Head of caudate nucleus (tissue), 42 donors: ENCODE measurements around the gene MFSD8.
A peak's percentile ranks its signal among the peaks of the same experiment; 100 is the strongest.
"Not testable (repeated sequence)": the region's sequence is repeated elsewhere in the genome, so short reads cannot be mapped to it uniquely, and the experiment has no call there.

Experiments used
- DNase-seq, 42 donors: peaks; one replicate each; pipeline versions ENCODE4 v3.0.0 to v3.0.0-alpha.2; 2020 to 2021; ENCODE audit warnings: mixed read lengths in 7 of 42
- intact Hi-C: fragments of 100-400 bp; cut with DNase I; formaldehyde crosslinking; loops from one replicate; pipeline ENCODE4 v1.15.0; 2022

Gene MFSD8, protein sequence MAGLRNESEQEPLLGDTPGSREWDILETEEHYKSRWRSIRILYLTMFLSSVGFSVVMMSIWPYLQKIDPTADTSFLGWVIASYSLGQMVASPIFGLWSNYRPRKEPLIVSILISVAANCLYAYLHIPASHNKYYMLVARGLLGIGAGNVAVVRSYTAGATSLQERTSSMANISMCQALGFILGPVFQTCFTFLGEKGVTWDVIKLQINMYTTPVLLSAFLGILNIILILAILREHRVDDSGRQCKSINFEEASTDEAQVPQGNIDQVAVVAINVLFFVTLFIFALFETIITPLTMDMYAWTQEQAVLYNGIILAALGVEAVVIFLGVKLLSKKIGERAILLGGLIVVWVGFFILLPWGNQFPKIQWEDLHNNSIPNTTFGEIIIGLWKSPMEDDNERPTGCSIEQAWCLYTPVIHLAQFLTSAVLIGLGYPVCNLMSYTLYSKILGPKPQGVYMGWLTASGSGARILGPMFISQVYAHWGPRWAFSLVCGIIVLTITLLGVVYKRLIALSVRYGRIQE

DNA sequence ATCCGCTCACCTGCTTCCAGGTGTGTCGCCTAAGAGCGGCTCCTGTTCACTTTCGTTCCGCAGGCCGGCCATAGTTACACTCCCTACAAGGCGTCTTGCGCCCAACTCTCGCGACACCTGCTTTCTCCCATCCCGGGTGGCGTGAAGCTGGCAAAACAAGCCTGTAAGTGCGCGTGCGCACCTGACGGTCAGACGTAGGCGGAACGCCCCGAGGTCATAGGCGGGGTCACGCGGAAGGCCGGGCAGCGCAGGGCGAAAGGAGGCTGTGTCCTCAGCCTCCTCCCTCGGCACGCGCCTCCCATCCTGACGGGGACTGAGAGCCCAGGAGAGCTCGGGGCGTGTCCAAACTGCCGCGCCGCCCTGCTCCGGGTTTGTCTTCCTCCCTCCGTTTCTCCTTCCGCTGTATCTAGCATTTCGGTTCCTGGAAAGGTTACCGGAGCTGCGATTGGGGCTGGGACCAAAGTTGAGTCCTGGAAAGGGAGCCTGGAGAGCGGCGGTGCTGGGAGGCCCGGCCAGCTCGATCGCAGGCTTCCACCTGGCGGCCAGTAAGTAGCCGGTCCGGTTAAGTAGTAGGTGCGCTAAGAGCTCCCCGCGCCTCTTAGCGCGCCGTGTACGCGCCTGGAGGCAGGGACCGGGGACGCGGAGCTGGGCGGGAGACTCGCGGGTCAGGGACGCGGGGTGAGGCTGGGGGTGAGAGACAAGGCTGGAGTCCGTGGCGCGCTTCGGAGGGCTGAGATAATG lies at the start of gene MFSD8, which contains the start of gene ABHD18:
Gene MFSD8 (minus strand): TSS at position 112 of the 741 bp plus-strand sequence. CDS start 40 bp downstream, at position 72.
Gene ABHD18 (plus strand): TSS at position 345 of the 741 bp plus-strand sequence. CDS start 17,550 bp downstream, outside the sequence.
- intact Hi-C loops, result no loop called here
- peak; percentile 86 to 98 (median 94) for DNase-seq

DNA sequence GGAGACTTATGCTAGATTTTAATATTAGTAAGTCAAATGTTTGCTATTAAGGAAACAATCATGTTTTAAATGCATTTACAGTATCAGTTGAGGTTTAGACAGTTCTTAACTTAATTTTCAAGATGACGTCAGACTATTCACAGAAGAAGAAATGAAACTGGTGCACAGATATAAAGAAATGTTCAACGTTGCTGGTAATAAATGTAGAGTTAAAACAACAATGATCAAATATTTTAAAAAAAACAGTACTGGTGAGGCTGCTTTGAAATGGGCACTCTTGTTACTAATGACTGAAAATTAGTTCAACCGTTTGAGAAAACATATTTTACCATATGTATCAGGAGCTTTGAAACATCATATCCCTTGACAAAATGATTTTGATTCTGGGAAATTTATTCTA lies 44.5 kb upstream of the MFSD8 start:
- intact Hi-C loops, result no loop called here
- no peak for DNase-seq

DNA sequence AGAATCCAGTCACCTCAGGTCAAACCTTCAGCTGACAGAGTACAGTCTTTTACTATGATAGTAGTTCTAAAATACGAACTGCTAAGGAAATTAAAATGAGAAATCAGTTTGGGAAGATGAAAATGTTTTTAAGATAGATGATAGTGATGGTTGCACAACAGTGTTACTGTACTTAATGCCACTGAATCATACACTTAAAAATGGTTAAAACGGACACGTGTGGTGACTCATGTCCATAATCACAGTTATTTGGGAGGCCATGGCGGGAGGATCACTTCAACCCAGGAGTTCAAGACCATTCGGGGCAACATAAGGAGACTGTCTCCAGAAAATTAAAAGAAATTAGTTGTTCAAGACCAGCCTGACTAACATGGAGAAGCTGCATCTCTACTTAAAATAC lies 41.6 kb upstream of the MFSD8 start:
- intact Hi-C loops, result no loop called here
- DNase-seq, result no peak

DNA sequence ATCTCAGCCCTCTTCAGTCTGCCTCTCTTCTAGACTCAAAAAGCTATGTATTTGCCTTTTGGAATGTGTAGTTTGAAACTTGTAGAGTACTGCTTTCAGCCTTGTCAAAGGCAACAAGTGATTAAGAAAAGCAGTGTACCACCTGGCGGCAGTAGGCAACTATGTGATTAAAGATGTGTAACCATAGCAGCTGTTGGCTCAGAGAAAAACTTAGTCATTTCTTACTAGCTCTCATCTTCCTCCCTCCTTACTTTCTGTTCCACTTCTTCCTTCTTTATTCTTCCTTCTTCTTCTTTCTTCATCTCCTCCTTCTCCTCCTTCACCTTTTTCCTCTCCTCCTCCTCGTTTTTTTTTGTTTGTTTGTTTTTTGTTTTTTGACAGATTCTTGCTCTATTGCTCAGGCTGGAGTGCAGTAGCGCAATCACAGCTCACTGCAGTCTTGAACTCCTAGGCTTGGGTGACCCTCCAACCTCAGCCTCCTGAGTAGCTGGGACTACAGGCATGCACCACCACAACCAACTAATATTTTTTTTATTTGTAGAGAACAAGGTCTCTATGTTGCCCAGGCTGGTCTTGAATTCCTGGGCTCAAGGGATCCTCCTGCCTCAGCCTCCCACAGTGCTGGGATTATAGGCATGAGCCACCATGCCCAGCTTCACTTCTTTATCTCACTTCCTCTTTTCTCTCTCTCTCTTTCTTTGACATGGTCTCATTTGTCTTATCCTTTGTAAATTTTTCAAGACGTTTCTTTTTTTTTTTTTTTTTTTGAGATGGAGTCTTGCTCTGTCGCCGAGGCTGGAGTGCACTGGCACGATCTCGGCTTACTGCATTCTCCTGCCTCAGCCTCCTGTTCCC lies 32.8 kb upstream of the MFSD8 start:
- intact Hi-C loops, result no loop called here
- peak in 25 of 42 donors; percentile 5 to 67 (median 29) for DNase-seq

DNA sequence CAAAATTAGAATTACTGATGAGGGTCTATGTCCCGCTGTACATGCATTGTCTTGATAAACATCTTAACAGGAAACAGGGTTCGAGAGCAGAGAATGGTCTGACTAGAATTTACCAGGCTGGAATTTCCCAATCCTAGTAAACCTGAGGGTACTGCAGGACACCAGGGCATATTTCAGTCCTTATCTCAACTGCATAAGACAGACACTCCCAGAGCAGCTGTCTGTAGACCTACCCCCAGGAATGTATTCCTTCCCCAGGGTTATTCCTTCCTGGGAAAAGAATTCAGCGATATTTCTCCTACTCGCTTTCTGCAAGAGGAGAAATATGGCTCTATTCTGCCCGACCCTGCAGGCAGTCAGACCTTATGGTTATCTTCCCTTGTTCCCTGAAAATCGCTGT lies 31.5 kb upstream of the MFSD8 start:
- DNase-seq, intact Hi-C loops: not testable (repeated sequence)

DNA sequence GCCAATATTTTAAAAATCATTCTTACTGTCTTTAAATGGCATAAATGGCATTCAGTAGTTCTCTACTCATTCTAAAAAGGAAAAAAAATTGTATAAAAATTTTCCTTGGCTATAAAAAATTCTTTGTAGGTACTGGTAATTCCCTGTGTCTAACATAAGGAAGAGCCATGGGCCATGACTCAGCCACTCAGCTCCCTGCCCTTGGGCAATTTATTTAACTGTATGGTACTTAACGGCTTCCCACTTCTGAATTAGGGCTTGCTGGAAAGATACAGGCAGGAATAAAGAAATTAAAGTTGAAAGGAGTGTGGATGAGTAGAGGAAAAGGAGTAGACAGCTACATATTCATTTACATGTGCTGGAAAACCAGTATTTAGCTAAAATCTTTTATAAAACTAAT lies 30.8 kb upstream of the MFSD8 start:
- intact Hi-C loops, result no loop called here
- DNase-seq, result no peak

DNA sequence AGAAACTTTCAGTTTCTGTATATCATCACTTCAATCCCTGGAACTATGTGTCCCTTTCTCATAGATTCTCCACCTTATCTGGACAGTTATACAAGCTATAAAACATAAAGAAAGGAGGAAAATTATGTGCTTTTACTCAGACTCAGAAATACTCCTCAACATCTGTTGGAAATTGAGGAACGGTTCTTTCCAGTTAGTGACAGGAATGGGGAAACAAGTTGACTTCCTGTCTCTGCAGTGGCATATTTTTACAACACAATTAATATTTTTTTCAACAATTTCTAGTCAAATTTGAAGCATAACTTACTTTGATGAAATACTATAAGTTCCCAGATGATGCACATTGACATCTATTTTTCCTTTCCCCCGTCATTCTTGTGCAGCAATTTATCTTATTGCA lies 28.2 kb upstream of the MFSD8 start:
- DNase-seq, result no peak
- intact Hi-C loops, result no loop called here

DNA sequence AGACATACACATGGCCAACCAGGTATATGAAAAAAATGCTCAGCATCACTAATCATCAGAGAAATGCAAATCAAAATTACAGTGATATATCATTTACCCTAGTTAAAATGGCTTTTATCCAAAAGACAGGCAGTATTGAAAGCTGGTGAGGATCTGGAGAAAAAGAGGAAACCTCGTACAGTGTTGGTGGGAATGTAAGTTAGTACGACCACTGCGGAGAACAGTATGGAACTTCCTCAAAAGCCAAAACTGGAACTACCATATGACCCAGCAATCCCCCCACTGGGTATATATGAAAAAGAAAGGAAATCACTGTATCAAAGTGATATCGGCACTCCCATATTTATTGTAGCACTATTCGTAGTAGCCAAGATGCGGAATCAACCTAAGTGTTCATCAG lies 23.7 kb upstream of the MFSD8 start:
- DNase-seq, result no peak
- intact Hi-C loops, result no loop called here

DNA sequence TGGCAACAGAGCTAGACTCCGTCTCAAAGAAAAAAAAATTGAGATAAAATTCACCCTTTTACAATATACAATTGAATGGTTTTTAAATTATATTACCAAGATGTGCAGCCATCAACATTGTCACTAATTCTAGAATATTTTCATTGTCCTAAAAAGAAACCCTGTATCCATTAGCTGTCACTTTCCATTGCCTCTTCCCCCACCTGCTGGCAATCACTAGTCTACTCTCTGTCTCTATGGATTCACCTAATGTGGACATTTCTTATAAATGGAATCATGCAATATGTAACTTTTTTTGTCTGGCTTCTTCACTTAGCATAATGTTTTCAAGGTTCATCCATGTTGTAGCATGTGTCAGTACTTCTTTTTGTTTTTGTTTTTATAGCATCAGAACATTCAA lies 21.0 kb upstream of the MFSD8 start:
- DNase-seq, result no peak
- intact Hi-C loops, result no loop called here

DNA sequence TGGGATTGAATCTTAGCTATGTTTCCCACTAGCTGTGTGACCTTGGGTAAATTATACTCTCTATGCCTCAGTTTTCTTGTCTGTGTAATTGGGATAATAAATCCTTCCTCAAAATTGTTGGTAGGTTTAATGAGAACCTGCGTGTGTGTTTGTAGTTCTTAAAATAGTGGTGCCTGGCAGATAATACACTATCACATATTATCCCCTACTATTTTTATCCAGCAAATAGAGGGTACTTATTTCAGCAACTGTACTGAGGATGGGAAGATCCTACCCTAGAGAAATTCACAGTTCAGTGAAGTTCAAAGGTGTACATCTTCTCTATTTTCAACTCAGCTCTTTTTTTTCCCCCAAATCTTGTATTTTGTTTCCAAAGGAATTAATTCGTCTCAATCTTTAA lies 17.5 kb upstream of the MFSD8 start:
- DNase-seq, result no peak
- intact Hi-C loops, result no loop called here

DNA sequence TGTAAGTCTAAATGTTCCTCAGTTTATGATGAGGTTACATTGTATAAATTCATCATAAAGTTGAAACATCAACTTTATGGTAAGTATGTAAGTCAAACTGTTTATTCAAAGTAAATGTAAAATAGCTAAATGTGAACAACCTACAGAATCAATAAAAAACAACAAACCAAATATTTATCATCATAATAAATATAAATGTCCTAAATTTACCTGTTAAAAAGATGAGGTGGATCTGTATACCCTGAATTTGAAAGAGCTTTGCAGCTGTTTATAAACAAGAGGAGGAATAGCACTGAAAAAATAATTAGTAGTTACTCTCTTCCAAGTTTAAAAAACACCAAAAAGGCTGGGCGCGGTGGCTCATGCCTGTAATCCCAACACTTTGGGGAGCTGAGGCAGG lies 14.0 kb upstream of the MFSD8 start:
- no peak for DNase-seq
- intact Hi-C loops, result no loop called here

DNA sequence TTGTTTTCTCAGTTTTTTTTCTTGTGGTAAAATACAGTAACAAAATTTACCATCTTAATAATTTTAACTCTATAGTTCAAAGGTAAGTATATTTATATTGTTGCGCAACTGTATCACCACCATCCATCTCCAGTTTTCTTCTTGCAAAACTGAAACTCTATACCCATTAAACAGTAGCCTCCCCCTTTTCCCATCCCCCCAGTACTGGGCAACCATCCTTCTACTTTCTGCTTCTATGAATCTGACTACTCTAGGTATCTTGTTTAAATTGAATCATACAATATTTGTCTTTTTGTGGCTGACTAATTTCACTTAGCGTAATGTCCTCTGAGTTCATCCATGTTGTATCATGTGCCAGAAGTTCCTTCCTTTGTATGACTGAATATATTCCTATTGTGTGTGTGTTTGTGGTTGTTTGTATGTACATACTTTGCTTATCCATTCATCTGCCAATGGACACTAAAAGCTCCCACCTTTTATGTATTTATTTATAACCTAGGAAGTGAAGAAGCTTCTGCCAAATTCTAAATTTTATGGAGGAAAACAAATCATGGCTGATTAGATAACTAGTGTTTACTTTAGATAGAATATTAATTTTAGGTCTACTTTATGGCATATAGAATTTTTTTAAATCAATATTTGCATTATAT lies 10.3 kb upstream of the MFSD8 start:
- no peak for DNase-seq
- intact Hi-C loops, result no loop called here

DNA sequence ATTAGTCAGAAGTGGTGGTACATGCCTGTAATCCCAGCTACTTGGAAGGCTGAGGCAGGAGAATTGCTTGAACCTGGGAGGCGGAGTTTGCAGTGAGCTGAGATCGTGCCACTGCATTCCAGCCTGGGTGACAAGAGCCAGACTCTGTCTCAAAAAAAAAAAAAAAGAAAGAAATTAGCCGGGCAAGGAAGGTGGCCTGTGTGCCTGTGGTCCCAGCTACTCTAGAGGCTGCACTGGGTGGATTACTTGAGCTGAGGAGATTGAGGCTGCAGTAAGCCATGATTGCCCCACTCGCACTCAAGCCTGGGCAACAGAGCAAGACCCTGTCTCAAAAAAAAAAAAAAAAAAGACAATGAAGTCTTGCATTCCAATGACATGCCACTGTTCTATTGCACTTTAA lies 6.0 kb upstream of the MFSD8 start:
- DNase-seq, intact Hi-C loops: not testable (repeated sequence)

DNA sequence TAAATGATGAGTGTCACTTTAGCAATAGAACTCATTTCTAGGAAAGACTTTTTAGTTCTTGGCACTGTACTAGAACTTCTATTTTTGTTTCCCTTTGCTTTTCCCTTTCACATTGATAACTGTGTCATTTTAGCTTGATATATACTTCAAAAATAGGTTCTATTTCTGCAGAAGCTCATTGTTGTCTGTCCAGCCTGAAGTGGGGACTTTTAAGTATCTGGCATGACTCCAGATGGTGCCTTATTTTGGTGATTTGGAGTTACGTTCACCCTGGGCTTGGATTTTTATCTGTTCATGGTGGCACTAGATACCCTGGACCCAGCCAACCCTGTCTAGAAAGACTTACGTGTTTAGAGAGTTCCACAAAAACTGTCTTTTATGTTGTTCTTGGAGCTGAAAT lies 3.6 kb upstream of the MFSD8 start:
- DNase-seq, result no peak
- intact Hi-C loops, result no loop called here

DNA sequence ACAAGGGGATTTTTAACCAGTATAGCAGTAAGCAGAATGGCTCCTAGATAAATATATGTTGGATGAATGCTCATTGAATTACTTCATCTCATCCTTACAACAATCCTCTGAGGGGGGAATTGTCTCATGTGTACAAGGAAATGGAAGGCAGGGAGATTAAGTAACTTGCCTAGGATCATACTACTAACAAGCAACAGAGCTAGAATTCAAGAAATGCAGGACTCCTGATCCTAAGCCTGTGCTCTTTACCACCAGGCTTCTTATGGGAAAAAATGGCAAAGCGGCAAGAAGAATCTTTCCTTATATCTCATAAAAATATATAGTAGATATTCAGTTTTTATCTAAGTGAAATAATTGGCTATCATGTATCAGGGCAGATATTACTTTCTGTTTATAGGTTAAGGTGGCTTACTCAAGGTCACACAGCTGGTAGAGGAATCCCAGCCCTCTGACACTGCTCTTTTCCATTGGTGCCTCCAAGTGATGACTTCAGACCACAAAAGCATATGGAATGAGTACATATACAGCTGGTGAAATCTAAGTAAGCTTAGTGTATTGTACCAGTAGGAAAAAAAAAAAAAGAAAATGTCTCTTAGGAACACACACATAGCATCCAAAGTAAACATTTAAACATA lies 2.3 kb upstream of the MFSD8 start:
- intact Hi-C loops, result no loop called here
- no peak for DNase-seq

DNA sequence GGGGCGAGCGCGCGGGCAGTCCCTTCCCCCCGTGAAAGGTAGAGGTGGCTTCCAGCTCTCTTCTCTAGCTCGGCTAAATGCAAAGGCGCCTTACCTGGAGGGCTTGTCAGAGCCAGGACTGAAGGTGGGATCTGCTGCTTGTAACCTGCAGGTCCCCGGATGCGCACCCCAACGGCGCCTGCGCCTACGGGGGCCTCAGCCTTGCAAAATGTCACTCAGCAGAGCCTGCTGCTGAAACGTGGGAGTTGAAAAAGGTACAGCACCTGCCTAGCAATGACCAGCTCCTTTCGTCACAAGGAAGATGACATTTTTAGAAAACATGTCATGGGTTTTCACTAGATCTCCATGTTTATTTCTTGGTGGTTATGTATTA lies 816 bp upstream of the MFSD8 start:
- intact Hi-C loops, result no loop called here
- DNase-seq, result peak; percentile 50 to 90 (median 82)

DNA sequence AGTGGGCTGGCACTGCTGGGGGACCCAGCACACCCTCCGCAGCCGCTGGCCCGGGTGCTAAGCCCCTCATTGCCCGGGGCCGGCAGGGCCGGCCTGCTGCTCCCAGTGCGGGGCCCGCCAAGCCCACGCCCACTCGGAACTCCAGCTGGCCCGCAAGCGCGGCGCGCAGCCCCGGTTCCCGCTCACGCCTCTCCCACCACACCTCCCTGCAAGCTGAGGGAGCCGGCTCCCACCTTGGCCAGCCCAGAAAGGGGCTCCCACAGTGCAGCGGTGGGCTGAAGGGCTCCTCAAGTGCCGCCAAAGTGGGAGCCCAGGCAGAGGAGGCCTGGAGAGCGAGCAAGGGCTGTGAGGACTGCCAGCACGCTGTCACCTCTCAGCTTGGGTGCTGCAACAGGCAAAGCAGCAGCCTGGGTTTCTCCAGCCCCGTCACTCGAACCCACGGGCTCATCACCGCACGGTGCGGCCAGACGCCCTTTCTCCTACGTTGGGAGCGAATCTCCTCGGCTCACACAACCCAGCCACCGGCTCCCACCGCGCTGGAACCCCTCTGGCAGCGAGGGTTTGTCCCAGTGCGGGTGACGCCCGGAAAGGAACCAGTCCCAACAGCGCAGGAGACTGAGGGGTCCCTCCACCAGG lies 429 bp downstream of the MFSD8 start:
- intact Hi-C loops, result not testable (repeated sequence)
- peak in 18 of 42 donors; percentile 12 to 53 (median 28) for DNase-seq
